OCI-LY3 (cell line): ENCODE results near the gene SPON2.

ENCODE experiments used
- EZH2phosphoT487 ChIP-seq: fragments of 200-600 bp; shearing (Covaris generic); IDR thresholded peaks from 2 replicates; pipeline ENCODE4 v1.6.1; 2018; ENCODE audit warnings: antibody characterized with exemption, mixed run types, low read depth
- TF ChIP-seq, protein P1 (sequence below): fragments of 200-600, 300-600 bp; sonication (generic); IDR thresholded peaks from 2 replicates; pipeline ENCODE4 v1.5.1; 2014; ENCODE audit warnings: antibody characterized with exemption, low read length, low read depth

DNA sequence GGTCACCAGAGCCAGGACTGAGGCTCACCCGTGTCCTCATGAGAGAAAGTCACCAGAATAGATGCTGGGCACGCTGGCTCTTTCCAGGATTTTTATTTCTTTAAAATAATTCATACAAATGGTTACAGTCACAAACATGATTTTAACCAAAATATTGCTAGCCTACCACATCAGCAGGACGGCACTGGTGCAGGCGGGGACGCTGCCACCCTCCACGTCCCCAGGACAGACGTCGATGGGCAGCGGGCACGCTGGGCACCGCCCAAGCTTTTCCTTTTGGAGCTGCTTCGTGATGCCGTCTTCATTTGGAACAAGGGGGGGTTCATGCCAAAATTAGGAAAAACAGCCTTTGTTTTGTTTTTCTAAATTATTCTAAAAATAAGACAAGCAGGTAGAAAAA is 39.0 kb upstream of the SPON2 start:
- TF ChIP-seq, protein P1, sequence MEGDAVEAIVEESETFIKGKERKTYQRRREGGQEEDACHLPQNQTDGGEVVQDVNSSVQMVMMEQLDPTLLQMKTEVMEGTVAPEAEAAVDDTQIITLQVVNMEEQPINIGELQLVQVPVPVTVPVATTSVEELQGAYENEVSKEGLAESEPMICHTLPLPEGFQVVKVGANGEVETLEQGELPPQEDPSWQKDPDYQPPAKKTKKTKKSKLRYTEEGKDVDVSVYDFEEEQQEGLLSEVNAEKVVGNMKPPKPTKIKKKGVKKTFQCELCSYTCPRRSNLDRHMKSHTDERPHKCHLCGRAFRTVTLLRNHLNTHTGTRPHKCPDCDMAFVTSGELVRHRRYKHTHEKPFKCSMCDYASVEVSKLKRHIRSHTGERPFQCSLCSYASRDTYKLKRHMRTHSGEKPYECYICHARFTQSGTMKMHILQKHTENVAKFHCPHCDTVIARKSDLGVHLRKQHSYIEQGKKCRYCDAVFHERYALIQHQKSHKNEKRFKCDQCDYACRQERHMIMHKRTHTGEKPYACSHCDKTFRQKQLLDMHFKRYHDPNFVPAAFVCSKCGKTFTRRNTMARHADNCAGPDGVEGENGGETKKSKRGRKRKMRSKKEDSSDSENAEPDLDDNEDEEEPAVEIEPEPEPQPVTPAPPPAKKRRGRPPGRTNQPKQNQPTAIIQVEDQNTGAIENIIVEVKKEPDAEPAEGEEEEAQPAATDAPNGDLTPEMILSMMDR = no peak
- no peak for TF ChIP-seq EZH2phosphoT487
